ENCODE results near the gene PTGES3. TPM values are rescaled to one million over a fixed set of nuclear protein-coding genes. Genes with fewer than 3 reads are reported as not detected.
"Not testable (repeated sequence)": the region's sequence is repeated elsewhere in the genome, so short reads cannot be mapped to it uniquely, and the experiment has no call there.

Gene PTGES3
- total and polyA plus RNA-seq, 2 of the 8 experiments (the other 6 are each of a cell fraction or from before 2014, with no cell fraction given), result 111 to 464 TPM

GRCh38 chr12:56726196-56726675 is 38.2 kb upstream of the PTGES3 start:
- not testable (repeated sequence) for H3K18ac ChIP-seq (ENCODE audit: extremely low read depth, low read length); H2BK15ac ChIP-seq (ENCODE audit: low read length); H2BK12ac ChIP-seq (ENCODE audit: low read depth, low read length); H3K56ac ChIP-seq (replicated peaks; ENCODE audit: insufficient read length, low read depth, low read length); H3K23ac ChIP-seq (ENCODE audit: insufficient read length); H3K27me3 ChIP-seq (replicated peaks in 1 of 4; ENCODE audit: control insufficient read depth in 3 of 4, extremely low read depth in 1 of 4, insufficient read depth in 3 of 4, low read length in 3 of 4); H2BK20ac ChIP-seq (ENCODE audit: low read length); H3K27ac ChIP-seq (ENCODE audit: low read depth, low read length); H3K9me3 ChIP-seq (ENCODE audit: insufficient read depth in 2 of 2, low read depth in 1 of 2, low read length in 1 of 2); DNase-seq (ENCODE audit: low read depth in 1 of 2, low spot score in 2 of 2); H3K4me2 ChIP-seq (ENCODE audit: insufficient read depth in 1 of 2, low read depth in 2 of 2, low read length in 2 of 2); H3K23me2 ChIP-seq (ENCODE audit: low read depth, low read length); H3K79me1 ChIP-seq (ENCODE audit: low read depth, low read length); H2BK120ac ChIP-seq (replicated peaks; ENCODE audit: low read depth, low read length); H2AK5ac ChIP-seq (ENCODE audit: low read depth, low read length); FAIRE-seq; H3K9ac ChIP-seq (replicated peaks in 1 of 4; ENCODE audit: extremely low read depth in 1 of 4, low read depth in 3 of 4, low read length in 3 of 4); H4K91ac ChIP-seq (replicated peaks; ENCODE audit: insufficient read length, low read length); H4K5ac ChIP-seq (ENCODE audit: insufficient read length, low read depth, low read length); H3K4ac ChIP-seq (replicated peaks; ENCODE audit: insufficient read length, low read depth, low read length); H3K4me3 ChIP-seq (ENCODE audit: extremely low read depth in 1 of 4, insufficient read depth in 2 of 4, low read depth in 3 of 4, low read length in 4 of 4); H2BK5ac ChIP-seq (ENCODE audit: low read depth, low read length); H3K14ac ChIP-seq (ENCODE audit: insufficient read length); H2AFZ ChIP-seq (ENCODE audit: low read length); H4K8ac ChIP-seq (ENCODE audit: extremely low read depth, insufficient read depth, low read length)
- Histone ChIP-seq H3K4me1 (replicated peaks in 1 of 4; ENCODE audit: control insufficient read depth in 3 of 4, insufficient read depth in 4 of 4, low read length in 3 of 4) (peaks cover 4 to 19% (median 10%) of the 10 kb centered on the region in 4 experiments; a peak in 6 of 7 replicates), H4K20me1 (replicated peaks in 1 of 2; ENCODE audit: control insufficient read depth in 1 of 2, insufficient read depth in 2 of 2, low read length in 2 of 2) (peaks cover 16 to 18% of the 10 kb centered on the region in 2 experiments), H3K36me3 (ENCODE audit: control insufficient read depth in 2 of 4, insufficient read depth in 4 of 4, low read length in 3 of 4) (peaks cover 3 to 28% (median 13%) of the 10 kb centered on the region in 4 experiments; a peak in 5 of 8 replicates), H3K79me2 (ENCODE audit: control insufficient read depth in 1 of 2, insufficient read depth in 2 of 2, low read length in 2 of 2) (peaks cover 33 to 38% of the 10 kb centered on the region in 2 experiments)
- CTCF ChIA-PET (ENCODE audit: partially characterized antibody), result interaction anchor here (0.6 to 1.8 kb wide), 6 partner anchors 9 to 489 kb away, joined by 3 to 7 read pairs (median 3); no protein-coding TSS in a partner anchor
- 96% methylated on average over 13 of the region's 15 CpGs; no CpG with 5 or more reads in 1 of the 2 experiments for WGBS, 2 experiments (ENCODE audit: extremely low coverage in 1 of 2, insufficient coverage in 1 of 2, insufficient read length in 1 of 2, insufficient replicate concordance in 2 of 2, low coverage in 1 of 2, low lambda C conversion rate in 2 of 2, missing lambda C conversion rate in 1 of 2)
- POLR2A ChIA-PET (ENCODE audit: partially characterized antibody), result interaction anchor here (0.6 to 43.7 kb wide), 24 partner anchors 10 to 468 kb away, joined by 3 to 1406 read pairs (median 4); partner anchors contain the start of genes ANKRD52, ATP5F1B, BAZ2A and PRIM1
